K562 (cell line): ENCODE data around the gene TIMM44. TPM values are rescaled to one million over a fixed set of nuclear protein-coding genes. Genes with fewer than 3 reads are reported as not detected.
A peak's percentile ranks its signal among the peaks of the same experiment; 100 is the strongest.

ENCODE experiments used
- ATAC-seq: fragments of 200-7000 bp; cut with Tn5 transposase; 3 replicates; pipeline ENCODE4 v1.9.1; 2020; ENCODE audit warnings: moderate library complexity
- BruUV-seq: library from RNA; stranded (reverse); fragments of 400-500 nt; replicated peaks from 2 replicates; lab custom pipeline; 2021; lab: Mats Ljungman, UMichigan
- CTCF ChIA-PET: fragments of 300-600 bp; formaldehyde crosslinking; extraction: SDS; loops from one replicate; lab custom pipeline; 2021; ENCODE audit warnings: low intra/inter-chr PET ratio; lab: Yijun Ruan, JAX
- POLR2A ChIA-PET: fragments of 300-600, 350-650 bp; sonication (Branson Sonifier 250); formaldehyde crosslinking; extraction: SDS; loops from one replicate; lab custom pipeline; 2021; ENCODE audit warnings: antibody characterized with exemption, inconsistent platforms; lab: Yijun Ruan, JAX
- DNase-seq, 4 experiments: peaks; one replicate each; pipeline versions ENCODE4 v3.0.0 to v3.0.0-alpha.2; 2011 to 2018; ENCODE audit warnings: low spot score in 3 of 4, mixed read lengths in 3 of 4; ENCODE audit errors: extremely low read depth in 1 of 4
- FAIRE-seq: peaks from 2 replicates; lab custom pipeline; 2011; peaks lifted over from hg19 to GRCh38; lab: Jason Lieb, UNC
- H2AFZ ChIP-seq: 2 replicates; pipeline ENCODE4 v1.6.0; 2011; ENCODE audit warnings: low read depth, low read length, control low read depth, inconsistent platforms
- H3K27ac ChIP-seq: fragments of 200-600 bp; 3 replicates; pipeline ENCODE4 v1.8.0; 2011; ENCODE audit warnings: low read depth, mild to moderate bottlenecking, control low read depth, inconsistent platforms, low read length, moderate library complexity, mixed read lengths; ENCODE audit errors: extremely low read depth
- H3K27me3 ChIP-seq, 2 experiments: fragments of 300-600 bp in 1 of 2; 2 replicates in 1 of 2; 3 replicates in 1 of 2; pipeline versions ENCODE4 v1.6.0 to v1.8.0; 2011; ENCODE audit warnings: inconsistent platforms in 2 of 2, low read length in 2 of 2, mild to moderate bottlenecking in 1 of 2, mixed read lengths in 1 of 2, moderate library complexity in 1 of 2; ENCODE audit not compliant: control insufficient read depth in 2 of 2, insufficient read depth in 2 of 2
- H3K36me3 ChIP-seq: fragments of 300-600 bp; 3 replicates; pipeline ENCODE4 v1.8.0; 2011; ENCODE audit warnings: mild to moderate bottlenecking, low read length, inconsistent platforms; ENCODE audit not compliant: control insufficient read depth, insufficient read depth
- H3K4me1 ChIP-seq, 2 experiments: fragments of 200-600 bp in 1 of 2; replicated peaks in 1 of 2; 2 replicates in 1 of 2; 3 replicates in 1 of 2; pipeline versions ENCODE4 v1.5.1 to v1.8.0; 2011; ENCODE audit warnings: inconsistent platforms in 2 of 2, low read length in 2 of 2, mild to moderate bottlenecking in 1 of 2, mixed read lengths in 1 of 2, moderate library complexity in 1 of 2; ENCODE audit not compliant: control insufficient read depth in 2 of 2, insufficient read depth in 2 of 2
- H3K4me2 ChIP-seq: 2 replicates; pipeline ENCODE4 v1.6.1; 2011; ENCODE audit warnings: low read length, control low read depth, inconsistent platforms, mixed read lengths; ENCODE audit not compliant: insufficient read depth
- H3K4me3 ChIP-seq: fragments of 200-600 bp; sonication (generic), shearing (Covaris generic); 2 replicates; pipeline ENCODE4 v1.5.1; 2016; ENCODE audit warnings: control low read depth, inconsistent platforms
- H3K79me2 ChIP-seq: fragments of 200-600 bp; 3 replicates; pipeline ENCODE4 v1.8.0; 2011; ENCODE audit warnings: low read length, inconsistent platforms; ENCODE audit not compliant: control insufficient read depth, insufficient read depth
- H3K9ac ChIP-seq, 2 experiments: 2 replicates each; pipeline versions ENCODE4 v1.6.0 to v1.6.1; 2011; ENCODE audit warnings: low read depth in 2 of 2, low read length in 2 of 2, control low read depth in 1 of 2, inconsistent platforms in 1 of 2, mild to moderate bottlenecking in 1 of 2, mixed read lengths in 1 of 2; ENCODE audit not compliant: insufficient read depth in 1 of 2
- H3K9me1 ChIP-seq: one replicate; pipeline ENCODE4 v1.6.0; 2011; ENCODE audit warnings: inconsistent platforms, mild to moderate bottlenecking, low read length, moderate library complexity; ENCODE audit not compliant: control insufficient read depth, insufficient read depth
- H3K9me3 ChIP-seq: replicated peaks from 2 replicates; pipeline ENCODE4 v1.5.1; 2011; ENCODE audit warnings: low read depth, low read length, inconsistent platforms; ENCODE audit not compliant: control insufficient read depth, insufficient read depth
- H4K20me1 ChIP-seq: replicated peaks from 2 replicates; pipeline ENCODE4 v1.6.1; 2011; ENCODE audit warnings: low read length, inconsistent platforms, mixed read lengths; ENCODE audit not compliant: control insufficient read depth, insufficient read depth
- HNRNPH1 ChIP-seq: fragments of 200-400 bp; formaldehyde crosslinking; optimal IDR thresholded peaks from 2 replicates; pipeline ENCODE3; 2017; ENCODE audit warnings: low read depth, mild to moderate bottlenecking, low read length, moderate library complexity
- RBFOX2 ChIP-seq: fragments of 200-400 bp; formaldehyde crosslinking; IDR thresholded peaks from 2 replicates; pipeline ENCODE4 v1.6.1; 2017; ENCODE audit warnings: low read depth, mild to moderate bottlenecking, low read length, moderate library complexity
- XRCC4 ChIP-seq: IDR thresholded peaks from one replicate; pipeline ENCODE4 v1.6.1; 2011; ENCODE audit not compliant: insufficient read depth, insufficient read length; ENCODE audit errors: extremely low read depth
- ZNF121 ChIP-seq: sonication (generic); formaldehyde crosslinking; conservative IDR thresholded peaks from 2 replicates; pipeline ENCODE4 v1.8.0; 2022; ENCODE audit warnings: missing genetic modification reagents
- ZNF224 ChIP-seq: sonication (generic); formaldehyde crosslinking; IDR thresholded peaks from 2 replicates; pipeline ENCODE4 v1.8.0; 2022; ENCODE audit warnings: mild to moderate bottlenecking, missing genetic modification reagents
- ZNF766 ChIP-seq: fragments of 200-800 bp; sonication (Bioruptor generic); conservative IDR thresholded peaks from 2 replicates; pipeline ENCODE4 v1.6.1; 2016; ENCODE audit warnings: missing genetic modification characterization, missing compliant biosample characterization
- WGBS: fragments of 100-300 bp; shearing (Covaris generic); methylation state at CpG from one replicate; pipeline ENCODE4 v1.1.6; 2016; ENCODE audit warnings: low coverage, mixed read lengths; ENCODE audit not compliant: insufficient coverage; ENCODE audit errors: missing lambda C conversion rate; 5-methylcytosine and 5-hydroxymethylcytosine counted together
- in situ Hi-C: fragments of 300-500 bp; cut with MboI; formaldehyde crosslinking; loops from 4 replicates; pipeline ENCODE4 v1.15.0; 2018; ENCODE audit warnings: inconsistent platforms, mixed read lengths
- intact Hi-C: fragments of 100-400 bp; cut with micrococcal nuclease; formaldehyde crosslinking; loops from 2 replicates; pipeline ENCODE4 v1.14.2; 2022
- polyA plus RNA-seq, 8 experiments: library from polyadenylated mRNA; depleted of rRNA in 4 of 8; stranded (reverse) in 5 of 8; unstranded in 3 of 8; fragments of >200 nt; fragmentation: Nextera tagmentation in 2 of 8; fragmentation: Illumina TruSeq in 1 of 8; extraction: Ambion mirVana in 2 of 8; extraction: Trizol in 1 of 8; gene quantifications; 2 replicates each; pipeline versions ENCODE4 v1.2.1 to v1.2.3, GENCODE V29; 2011 to 2014; ENCODE audit warnings: inconsistent platforms in 1 of 8, missing spikeins in 1 of 8
- total RNA-seq, 7 experiments: library from RNA; depleted of rRNA in 6 of 7; stranded (reverse); fragments of >200 nt in 6 of 7; fragmentation: Illumina TruSeq in 2 of 7; extraction: Trizol in 2 of 7; gene quantifications; 2 replicates each; pipeline versions ENCODE4 v1.2.1 to v1.2.3, GENCODE V29; 2011 to 2021; ENCODE audit warnings: low replicate concordance in 1 of 7

The TIMM44 gene
- total and polyA plus RNA-seq, 9 of the 15 experiments (the other 6 are each of a cell fraction or from before 2014, with no cell fraction given) = 10.3 to 231 (median 89.3) TPM

DNA sequence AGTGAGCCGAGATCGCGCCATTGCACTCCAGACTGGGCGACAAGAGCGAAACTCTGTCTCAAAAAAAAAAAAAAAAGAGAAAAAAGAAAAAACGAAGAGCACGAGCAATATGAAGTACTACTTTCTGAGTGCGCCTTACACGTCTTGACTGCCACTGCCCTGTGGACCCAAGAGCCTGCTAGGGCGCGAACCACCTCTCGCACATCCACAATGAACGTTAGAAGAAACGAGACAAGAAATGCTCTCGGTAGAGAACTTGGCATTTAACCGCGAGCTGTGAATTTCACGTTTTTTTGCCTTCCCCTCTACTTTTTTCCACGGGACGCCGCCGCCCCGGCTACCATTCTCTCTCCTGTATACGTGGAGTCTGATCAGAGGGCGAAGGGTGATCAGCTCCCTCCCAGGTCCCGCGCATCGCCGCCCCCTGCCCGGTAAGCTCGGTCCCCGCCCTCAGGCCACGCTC, 454 bp downstream of the TIMM44 start (continued):
- no peak for TF ChIP-seq ZNF766 (CRISPR knock-in tag)
- no peak for TF ChIP-seq XRCC4
- TF ChIP-seq ZNF224 (CRISPR knock-in tag) = 0 out of 2 replicates have a peak, but pooled peaks have one; percentile 31

GRCh38 chr19:7941895-7942596, 1.4 kb downstream of the TIMM44 start:
- no peak for DNase-seq
- in situ Hi-C loops (no loop called here), intact Hi-C loops (loop anchor here (2.0 to 10.0 kb wide), 3 partner anchors 61 to 210 kb away; no protein-coding TSS in a partner anchor)
- Histone ChIP-seq H3K4me3 (peak overlapping the region; percentile 64), H2AFZ (no peak overlapping the region), H3K4me2 (peak overlapping the region; percentile 95), H3K79me2 (peaks cover 65% of the 10 kb centered on the region), H3K9me3 (no peaks in the 10 kb centered on the region), H3K36me3 (peaks cover 52% of the 10 kb centered on the region), H3K4me1 (peaks cover 11 to 33% of the 10 kb centered on the region in 2 experiments; a peak in 4 of 5 replicates), H4K20me1 (no peaks in the 10 kb centered on the region), H3K27ac (peak overlapping the region; percentile 94), H3K27me3 (no peaks in the 10 kb centered on the region), H3K9me1 (peaks cover 4% of the 10 kb centered on the region), H3K9ac (peak overlapping the region; percentile 95 to 99)
- WGBS = 79% methylated on average over 18 of the region's 19 CpGs
- no peak for FAIRE-seq
- ChIA-PET CTCF (no interaction called here), POLR2A (interaction anchor here (0.6 to 2.7 kb wide), 9 partner anchors 9 to 60 kb away, joined by 3 to 27 read pairs (median 4); partner anchors contain the start of genes CTXN1 and SNAPC2)
- no TSS peak for BruUV-seq
- ATAC-seq = no peak
- no peak for TF ChIP-seq HNRNPH1
- 0 out of 2 replicates have a peak, but pooled peaks have one; percentile 27 for TF ChIP-seq RBFOX2
- TF ChIP-seq ZNF121 (CRISPR knock-in tag) = peak; percentile 70; the same call in 1 of the 2 replicates
